SK-N-SH (cell line): Measurements from ENCODE around the gene MEX3A.

Experiments used
- CTCF ChIP-seq: fragments of 200-600 bp; sonication (generic); IDR thresholded peaks from 2 replicates; pipeline ENCODE4 v1.6.1; 2017; ENCODE audit warnings: antibody characterized with exemption, mild to moderate bottlenecking, moderate library complexity
- FOXJ3 ChIP-seq: sonication (generic); formaldehyde crosslinking; IDR thresholded peaks from 2 replicates; pipeline ENCODE4 v1.5.1; 2020; ENCODE audit warnings: mild to moderate bottlenecking, missing genetic modification reagents
- JUND ChIP-seq: IDR thresholded peaks from 2 replicates; pipeline ENCODE4 v1.4.0; 2012
- MEF2A ChIP-seq: IDR thresholded peaks from 2 replicates; pipeline ENCODE4 v1.4.0; 2012; ENCODE audit warnings: low read depth, borderline replicate concordance
- PBX3 ChIP-seq: IDR thresholded peaks from 2 replicates; pipeline ENCODE4; 2012
- POLR2AphosphoS5 ChIP-seq: IDR thresholded peaks from 2 replicates; pipeline ENCODE4 v1.6.1; 2012; ENCODE audit warnings: low read depth, low read length
- RFX5 ChIP-seq: IDR thresholded peaks from 2 replicates; pipeline ENCODE4 v1.6.1; 2012; ENCODE audit warnings: mild to moderate bottlenecking, improper control_type of control experiment, low read length
- TAF1 ChIP-seq: IDR thresholded peaks from 2 replicates; pipeline ENCODE4 v1.6.1; 2012; ENCODE audit warnings: low read depth, mild to moderate bottlenecking, low read length, moderate library complexity, borderline replicate concordance

DNA sequence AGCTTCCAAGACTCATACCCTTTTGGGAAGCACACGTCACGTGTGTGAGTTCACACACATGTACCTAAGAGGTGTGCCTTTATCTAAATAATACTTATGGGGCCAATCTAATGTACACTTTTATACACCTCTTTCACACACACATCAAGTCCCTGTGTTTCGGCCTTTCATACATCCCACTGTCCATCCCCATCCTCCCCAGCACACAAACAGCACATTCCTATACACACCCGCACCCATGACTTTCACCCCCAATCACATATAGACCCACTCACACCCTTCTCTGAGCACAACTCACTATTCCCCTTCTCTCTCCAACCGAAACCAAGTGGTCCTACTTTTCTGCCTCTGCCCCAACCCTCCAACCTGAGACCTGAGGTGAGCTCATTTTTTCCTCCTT is 3.5 kb downstream of the MEX3A start:
- TF ChIP-seq POLR2AphosphoS5 (no peak), MEF2A (no peak), JUND (no peak), CTCF (no peak), FOXJ3 (no peak), RFX5 (no peak), TAF1 (no peak), PBX3 (no peak)
